GM10248 (cell line): ENCODE results near the gene NF2.

ENCODE experiments used
- CTCF ChIA-PET: fragments of 300-600 bp; sonication (Branson Sonifier 250); formaldehyde crosslinking; extraction: SDS; loops from one replicate; lab custom pipeline; 2021; ENCODE audit warnings: antibody characterized with exemption; lab: Yijun Ruan, JAX
- POLR2A ChIA-PET: fragments of 350-650 bp; sonication (Branson Sonifier 250); formaldehyde crosslinking; extraction: SDS; loops from one replicate; lab custom pipeline; 2020; ENCODE audit warnings: antibody characterized with exemption; lab: Yijun Ruan, JAX
- DNase-seq: peaks from one replicate; pipeline ENCODE4 v3.0.0; 2012; ENCODE audit errors: extremely low spot score
- TF ChIP-seq, protein P1 (sequence below): IDR thresholded peaks from 2 replicates; pipeline ENCODE4 v1.5.1; 2012; ENCODE audit warnings: mild to moderate bottlenecking, low read depth; ENCODE audit errors: extremely low read depth, missing control alignments, control extremely low read depth

NF2 gene

DNA sequence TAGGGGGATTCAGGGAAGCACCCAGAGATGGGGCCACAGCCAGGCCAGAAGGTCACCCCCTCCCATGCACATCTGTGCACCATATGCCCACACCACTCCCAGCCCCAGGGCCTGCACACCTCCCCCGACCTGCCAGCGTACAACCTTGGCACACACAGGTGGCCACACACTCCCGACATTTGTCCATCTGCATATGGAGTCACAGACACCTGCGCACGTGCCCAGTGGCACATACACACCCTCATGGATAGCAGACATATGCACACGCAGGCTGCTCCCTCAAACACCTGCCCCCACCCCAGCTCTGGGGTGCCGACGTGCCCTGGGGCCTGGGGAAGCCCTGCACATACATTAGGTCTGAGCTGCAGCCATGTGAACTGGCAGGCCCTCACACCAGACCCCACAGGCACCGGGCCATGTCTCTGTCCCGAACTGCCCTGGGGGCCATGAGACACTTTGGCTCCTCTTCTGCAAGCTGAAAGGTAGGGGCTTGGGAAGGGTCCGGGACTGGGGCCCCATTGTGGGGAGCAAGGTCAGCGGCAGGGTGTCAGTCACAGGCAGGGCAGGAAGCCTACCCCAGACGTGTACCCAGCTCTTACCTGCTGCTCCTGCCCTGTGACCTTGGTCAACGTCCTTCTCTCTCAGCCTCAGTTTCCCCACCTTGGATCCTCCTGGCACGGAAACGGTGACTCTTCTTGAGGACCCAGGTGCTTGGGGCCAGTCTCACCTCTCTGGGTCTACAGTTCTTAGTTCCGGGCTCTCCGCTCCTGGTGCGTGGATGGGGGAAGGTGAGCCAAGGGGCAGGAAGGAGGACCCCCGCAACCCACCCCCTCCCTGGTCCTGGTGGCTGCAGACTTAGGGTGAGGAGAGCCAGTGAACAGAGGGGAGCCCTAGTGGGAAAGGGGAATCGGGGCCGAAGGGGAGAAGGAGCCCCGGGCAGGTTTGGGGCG is 115.8 kb downstream of the NF2 start:
- ChIA-PET CTCF (interaction anchor here (0.9 kb wide), 1 partner anchor 11 kb away, joined by 5 read pairs; no protein-coding TSS in a partner anchor), POLR2A (no interaction called here)
- DNase-seq, result no peak
- TF ChIP-seq, protein P1, sequence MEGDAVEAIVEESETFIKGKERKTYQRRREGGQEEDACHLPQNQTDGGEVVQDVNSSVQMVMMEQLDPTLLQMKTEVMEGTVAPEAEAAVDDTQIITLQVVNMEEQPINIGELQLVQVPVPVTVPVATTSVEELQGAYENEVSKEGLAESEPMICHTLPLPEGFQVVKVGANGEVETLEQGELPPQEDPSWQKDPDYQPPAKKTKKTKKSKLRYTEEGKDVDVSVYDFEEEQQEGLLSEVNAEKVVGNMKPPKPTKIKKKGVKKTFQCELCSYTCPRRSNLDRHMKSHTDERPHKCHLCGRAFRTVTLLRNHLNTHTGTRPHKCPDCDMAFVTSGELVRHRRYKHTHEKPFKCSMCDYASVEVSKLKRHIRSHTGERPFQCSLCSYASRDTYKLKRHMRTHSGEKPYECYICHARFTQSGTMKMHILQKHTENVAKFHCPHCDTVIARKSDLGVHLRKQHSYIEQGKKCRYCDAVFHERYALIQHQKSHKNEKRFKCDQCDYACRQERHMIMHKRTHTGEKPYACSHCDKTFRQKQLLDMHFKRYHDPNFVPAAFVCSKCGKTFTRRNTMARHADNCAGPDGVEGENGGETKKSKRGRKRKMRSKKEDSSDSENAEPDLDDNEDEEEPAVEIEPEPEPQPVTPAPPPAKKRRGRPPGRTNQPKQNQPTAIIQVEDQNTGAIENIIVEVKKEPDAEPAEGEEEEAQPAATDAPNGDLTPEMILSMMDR, result no peak

DNA sequence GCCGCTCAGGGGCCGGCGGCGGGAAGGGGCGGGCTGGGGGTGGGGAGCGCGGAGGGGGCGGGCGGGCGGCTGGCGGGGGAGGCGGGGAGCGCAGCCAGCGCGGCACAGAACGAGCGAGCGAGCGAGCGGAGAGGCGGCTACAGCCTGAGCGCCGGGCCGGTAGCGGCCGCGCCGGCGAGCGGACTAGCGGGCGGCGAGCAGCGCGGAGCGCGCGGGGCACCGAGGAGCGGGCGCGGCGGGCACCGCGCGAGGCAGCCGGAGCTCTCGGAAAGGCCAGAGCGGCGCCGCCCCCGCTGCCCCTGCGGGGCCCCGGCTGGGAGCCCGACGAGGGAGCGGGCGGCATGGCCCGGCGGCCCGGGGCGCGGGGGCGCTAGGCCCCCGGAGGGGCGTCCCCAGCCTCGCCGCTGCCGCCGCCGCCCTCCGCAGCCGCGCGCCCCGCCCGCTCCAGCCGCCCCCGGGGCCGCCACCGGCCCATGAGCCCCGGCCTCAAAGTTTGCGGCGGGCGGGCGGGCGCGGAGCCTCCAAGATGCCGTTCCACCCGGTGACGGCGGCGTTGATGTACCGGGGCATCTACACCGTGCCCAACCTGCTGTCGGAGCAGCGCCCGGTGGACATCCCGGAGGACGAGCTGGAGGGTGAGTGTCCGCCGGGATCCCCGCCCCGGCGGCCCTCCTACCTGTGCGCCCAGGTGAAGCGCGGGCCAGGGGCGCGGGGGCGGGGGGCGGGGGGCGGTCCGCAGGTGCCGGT is 116.6 kb downstream of the NF2 start, which contains the start of gene CABP7:
TSS of gene CABP7 (plus strand) at position 105 of the 747 bp plus-strand sequence. CDS start at position 527, 422 bp downstream.
- DNase-seq, result no peak
- TF ChIP-seq, protein P1, result no peak
- POLR2A ChIA-PET, result no interaction called here
- CTCF ChIA-PET, result no interaction called here

DNA sequence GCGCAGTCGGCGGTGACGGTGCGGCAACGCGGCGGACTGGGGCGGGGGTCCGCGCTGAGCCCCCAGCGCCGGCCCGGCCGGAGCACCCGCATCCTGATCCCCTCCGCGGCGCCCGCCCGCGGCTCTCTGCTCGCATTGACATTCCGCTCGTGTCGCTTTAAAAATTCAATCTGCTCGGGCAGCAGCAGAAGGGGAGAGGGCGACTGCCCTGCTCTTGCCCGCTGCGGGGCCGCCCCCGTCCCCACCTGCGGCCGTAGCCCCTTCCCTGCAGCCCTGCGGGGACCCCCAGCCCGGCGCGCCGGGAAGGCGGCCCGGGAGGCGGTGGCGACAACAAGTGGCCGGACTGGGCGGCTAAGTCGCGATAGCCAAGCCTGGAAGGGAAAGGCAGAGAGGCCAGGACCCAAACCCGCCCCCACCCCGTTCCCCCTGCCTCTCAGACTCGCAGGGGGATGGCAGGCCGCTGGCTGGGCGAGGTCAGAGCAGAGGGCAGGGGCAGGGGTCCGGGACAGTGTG is 117.4 kb downstream of the NF2 start:
- ChIA-PET POLR2A (no interaction called here), CTCF (no interaction called here)
- TF ChIP-seq, protein P1, result no peak
- no peak for DNase-seq

DNA sequence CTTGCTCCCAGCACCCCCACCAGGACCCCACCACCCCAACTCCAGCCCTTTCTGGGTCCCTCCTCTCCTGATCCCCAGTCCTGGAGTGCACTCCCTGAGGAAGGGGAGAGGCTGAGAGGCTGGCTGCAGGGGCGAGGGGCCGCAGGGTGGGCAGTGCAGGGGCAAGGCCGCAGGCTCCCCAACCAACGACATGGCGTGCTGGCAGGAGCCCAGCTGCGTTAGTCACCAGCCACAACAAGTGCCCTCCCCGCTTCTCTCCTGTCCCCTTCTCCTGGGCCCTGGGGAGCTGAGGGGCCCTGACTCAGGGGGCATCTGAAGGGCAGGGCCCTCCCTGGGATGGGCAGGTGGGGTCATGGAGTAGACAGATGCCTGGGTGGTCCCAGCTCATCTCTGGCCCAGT is 118.7 kb downstream of the NF2 start:
- POLR2A ChIA-PET, result no interaction called here

DNA sequence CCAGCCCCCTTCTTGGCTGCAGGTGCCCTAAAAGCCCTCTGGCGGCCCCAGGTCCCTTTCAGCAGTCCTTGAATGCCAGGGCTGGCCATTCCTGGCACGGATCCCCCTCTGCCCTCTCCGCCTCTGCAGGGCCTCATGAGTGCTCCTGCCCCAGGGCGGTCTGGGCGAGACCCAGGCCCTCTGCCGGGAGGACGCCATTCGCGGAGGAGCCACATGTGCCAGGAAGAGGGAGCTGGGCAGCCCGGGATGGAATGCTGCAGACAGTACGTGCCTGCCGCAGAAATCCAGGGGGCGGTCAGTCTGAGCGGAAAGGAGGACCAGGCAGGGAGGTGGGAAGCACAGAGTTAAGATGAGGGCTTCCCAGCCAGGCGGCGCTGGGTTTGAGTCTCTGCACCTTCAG is 119.2 kb downstream of the NF2 start:
- CTCF ChIA-PET, result no interaction called here
- no peak for DNase-seq
- POLR2A ChIA-PET, result no interaction called here
- TF ChIP-seq, protein P1, result no peak

More for the DNA sequence above, 118.7 kb downstream of the NF2 start:
- DNase-seq, result no peak
- CTCF ChIA-PET, result no interaction called here
- TF ChIP-seq, protein P1, result no peak

DNA sequence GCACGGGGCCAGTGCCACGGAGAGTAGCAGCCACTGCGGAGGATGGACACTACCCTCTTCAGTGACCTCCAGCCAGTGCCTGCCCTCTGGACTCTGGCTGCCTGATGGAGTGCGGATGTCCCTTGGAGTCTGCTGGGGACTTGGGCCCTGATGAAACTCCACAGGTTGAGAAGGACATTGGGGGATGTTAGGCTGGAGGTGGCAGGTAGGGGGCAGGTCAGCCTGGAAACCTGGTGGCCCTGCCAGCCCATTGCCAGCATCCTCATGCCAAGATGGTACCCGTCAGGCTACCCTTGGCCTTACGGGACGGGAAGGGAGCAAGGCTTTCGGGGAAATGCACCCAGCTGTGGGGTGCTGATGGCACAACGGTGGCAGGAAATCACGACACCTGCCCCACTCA is 120.3 kb downstream of the NF2 start:
- ChIA-PET POLR2A (no interaction called here), CTCF (no interaction called here)
- DNase-seq, result no peak
- TF ChIP-seq, protein P1, result no peak
